GM23248 (cell line): ENCODE results near the gene GLIS2.

Source experiments
- EZH2 ChIP-seq: fragments of 200-600 bp; sonication (generic); IDR thresholded peaks from 2 replicates; pipeline ENCODE4 v1.6.1; 2018; ENCODE audit warnings: antibody characterized with exemption, mild to moderate bottlenecking; ENCODE audit not compliant: insufficient read depth, poor library complexity, severe bottlenecking
- EZH2phosphoT487 ChIP-seq: fragments of 200-600 bp; sonication (generic); IDR thresholded peaks from 2 replicates; pipeline ENCODE4 v1.6.1; 2018; ENCODE audit warnings: antibody characterized with exemption, moderate library complexity, mild to moderate bottlenecking, low read depth; ENCODE audit not compliant: insufficient read depth

- TF ChIP-seq EZH2phosphoT487 (no peak), EZH2 (no peak)
Measured at GRCh38 chr16:4385789-4386450, 70.1 kb downstream of the GLIS2 start.
